Measurements from ENCODE around the gene TLL2.

TLL2 gene

GRCh38 chr10:96460316-96460715, 53.4 kb downstream of the TLL2 start:
- DNase-seq = no peak

- DNase-seq = no peak
Observed at GRCh38 chr10:96457341-96457740, 56.4 kb downstream of the TLL2 start.

GRCh38 chr10:96456296-96456840, 57.4 kb downstream of the TLL2 start:
- DNase-seq = no peak

- DNase-seq = no peak
Observed at GRCh38 chr10:96453856-96454583, 59.7 kb downstream of the TLL2 start.

GRCh38 chr10:96452494-96453153, 61.1 kb downstream of the TLL2 start:
- no peak for DNase-seq

- no peak for DNase-seq
Observed at GRCh38 chr10:96450529-96451207, 63.1 kb downstream of the TLL2 start.

GRCh38 chr10:96448558-96448957, 65.2 kb downstream of the TLL2 start:
- DNase-seq = no peak

- no peak for DNase-seq
Observed at GRCh38 chr10:96448021-96448457, 65.7 kb downstream of the TLL2 start.

GRCh38 chr10:96446966-96447596, 66.6 kb downstream of the TLL2 start:
- DNase-seq = no peak

- no peak for DNase-seq
Observed at GRCh38 chr10:96441987-96442643, 71.6 kb downstream of the TLL2 start.

GRCh38 chr10:96441322-96441885, 72.3 kb downstream of the TLL2 start:
- no peak for DNase-seq

- no peak for DNase-seq
Observed at GRCh38 chr10:96440361-96441292, 73.1 kb downstream of the TLL2 start.

- no peak for DNase-seq
Observed at GRCh38 chr10:96439725-96440124, 74.0 kb downstream of the TLL2 start.

- no peak for DNase-seq
Observed at GRCh38 chr10:96436035-96436434, 77.7 kb downstream of the TLL2 start.

- DNase-seq = no peak
Observed at GRCh38 chr10:96431211-96431970, 82.3 kb downstream of the TLL2 start.

- DNase-seq = no peak
Observed at GRCh38 chr10:96427291-96427690, 86.4 kb downstream of the TLL2 start.

- no peak for DNase-seq
Observed at GRCh38 chr10:96422525-96422924, 91.2 kb downstream of the TLL2 start.

GRCh38 chr10:96421995-96422394, 91.7 kb downstream of the TLL2 start:
- no peak for DNase-seq

GRCh38 chr10:96420228-96421009, 93.3 kb downstream of the TLL2 start:
- DNase-seq = no peak

Data from stimulated activated CD4-positive, alpha-beta T cell treated with anti-CD3 and anti-CD28 coated beads, Interleukin-4, amount 100 ng/mL, for 4 hours (primary cell).